Esophagus squamous epithelium (tissue), 4 donors: Measurements from ENCODE around the gene LBP.

Experiments
- CTCF ChIP-seq, 6 experiments: fragments of 450-650 bp in 4 of 6; fragments of 200-600 bp in 2 of 6; sonication (generic) in 2 of 6; IDR thresholded peaks; one replicate each; pipeline ENCODE4 v1.5.1; 2016 to 2019; ENCODE audit warnings: antibody characterized with exemption in 6 of 6, mild to moderate bottlenecking in 4 of 6, moderate library complexity in 4 of 6
- POLR2A ChIP-seq, 4 donors: fragments of 450-650 bp; IDR thresholded peaks; one replicate each; pipeline ENCODE4 v1.6.1; 2017; ENCODE audit warnings: antibody characterized with exemption in 4 of 4, mild to moderate bottlenecking in 4 of 4, moderate library complexity in 3 of 4

GRCh38 chr20:38424401-38424800, 78.1 kb downstream of the LBP start:
- TF ChIP-seq CTCF (IDR thresholded peaks at IDR 0.05) = no peak
- no peak for TF ChIP-seq POLR2A (IDR thresholded peaks at IDR 0.05)
